ENCODE results near the gene HBA1. TPM values are rescaled to one million over a fixed set of nuclear protein-coding genes. Genes with fewer than 3 reads are reported as not detected.

The HBA1 gene
- total and polyA plus RNA-seq, 3 donors from 2014 or later: 11.7 to 24.0 TPM; not detected in 1

- 75 to 77% methylated on average over 4 of the region's 4 CpGs for WGBS, 2 donors
- H3K4me3 ChIP-seq: no peak overlapping the region
- no peaks in the 10 kb centered on the region for H3K27me3 ChIP-seq
- TF ChIP-seq CTCF (IDR thresholded peaks at IDR 0.05): no peak
- TF ChIP-seq POLR2A (IDR thresholded peaks at IDR 0.05): no peak
- no peaks in the 10 kb centered on the region for H3K4me1 ChIP-seq
- H3K36me3 ChIP-seq (ENCODE audit: low read depth, missing control alignments): no peaks in the 10 kb centered on the region
- H3K27ac ChIP-seq: no peak overlapping the region
- intact Hi-C loops (cut with DNase I; ENCODE audit: low total_unique reads): no loop called here
- DNase-seq: no peak
- H3K9me3 ChIP-seq: no peaks in the 10 kb centered on the region
Measured at GRCh38 chr16:220021-220420, 43.5 kb downstream of the HBA1 start.

Small RNA genes lying within 50 kb of the gene (small RNA-seq; reads per million reads assigned to genes)
- gene RF00019: 0 reads per million in 2 donors

Other genes starting within 250 kb of the HBA1 start
- gene POLR3K, start 123.1 kb upstream of the HBA1 start, total RNA-seq: 1 to 10 TPM; 2.4 to 3.0 TPM
- 6.5 TPM for gene POLR3K, start 123.1 kb upstream of the HBA1 start, polyA plus RNA-seq (ENCODE audit: insufficient read depth, low read depth, low replicate concordance)
- 10 to 100 TPM; 12.8 to 17.5 TPM for gene SNRNP25, start 122.9 kb upstream of the HBA1 start, total RNA-seq
- 26.9 TPM for gene SNRNP25, start 122.9 kb upstream of the HBA1 start, polyA plus RNA-seq (ENCODE audit: insufficient read depth, low read depth, low replicate concordance)
- 10 to 100 TPM; 18.3 to 22.5 TPM for gene RHBDF1, start 104.0 kb upstream of the HBA1 start, total RNA-seq
- gene RHBDF1, start 104.0 kb upstream of the HBA1 start, polyA plus RNA-seq (ENCODE audit: insufficient read depth, low read depth, low replicate concordance): 15.9 TPM
- gene MPG, start 98.5 kb upstream of the HBA1 start, total RNA-seq: 10 to 100 TPM; 44.8 to 61.7 TPM
- gene MPG, start 98.5 kb upstream of the HBA1 start, polyA plus RNA-seq (ENCODE audit: insufficient read depth, low read depth, low replicate concordance): 42.6 TPM
- 10 to 100 TPM; 57.5 to 57.8 TPM for gene NPRL3, start 38.0 kb upstream of the HBA1 start, total RNA-seq
- 73.4 TPM for gene NPRL3, start 38.0 kb upstream of the HBA1 start, polyA plus RNA-seq (ENCODE audit: insufficient read depth, low read depth, low replicate concordance)
- gene HBZ, start 24.0 kb upstream of the HBA1 start, total RNA-seq: 1 to 10 TPM; 1.1 to 9.0 TPM
- gene HBZ, start 24.0 kb upstream of the HBA1 start, polyA plus RNA-seq (ENCODE audit: insufficient read depth, low read depth, low replicate concordance): 3.7 TPM
- gene HBM, start 10.7 kb upstream of the HBA1 start, total RNA-seq: 1 to 10 TPM; 1.6 to 3.7 TPM
- gene HBM, start 10.7 kb upstream of the HBA1 start, polyA plus RNA-seq (ENCODE audit: insufficient read depth, low read depth, low replicate concordance): not detected
- gene HBA2, start 3.8 kb upstream of the HBA1 start, total RNA-seq: 10 to 100 TPM in 1 of 2 donors, 1 to 10 TPM in 1; 7.1 to 27.4 TPM
- gene HBA2, start 3.8 kb upstream of the HBA1 start, polyA plus RNA-seq (ENCODE audit: insufficient read depth, low read depth, low replicate concordance): 68.9 TPM
- 1 to 10 TPM; 4.2 to 4.3 TPM for gene HBQ1, start 3.8 kb downstream of the HBA1 start, total RNA-seq
- 1.3 TPM for gene HBQ1, start 3.8 kb downstream of the HBA1 start, polyA plus RNA-seq (ENCODE audit: insufficient read depth, low read depth, low replicate concordance)
- 100 to 1,000 TPM; 145 to 192 TPM for gene LUC7L, start 52.8 kb downstream of the HBA1 start, total RNA-seq
- gene LUC7L, start 52.8 kb downstream of the HBA1 start, polyA plus RNA-seq (ENCODE audit: insufficient read depth, low read depth, low replicate concordance): 81.1 TPM
- 100 to 1,000 TPM; 151 to 168 TPM for gene FAM234A, start 58.1 kb downstream of the HBA1 start, total RNA-seq
- 89.7 TPM for gene FAM234A, start 58.1 kb downstream of the HBA1 start, polyA plus RNA-seq (ENCODE audit: insufficient read depth, low read depth, low replicate concordance)
- 1 to 10 TPM; 1.2 to 2.9 TPM for gene RGS11, start 99.3 kb downstream of the HBA1 start, total RNA-seq
- gene RGS11, start 99.3 kb downstream of the HBA1 start, polyA plus RNA-seq (ENCODE audit: insufficient read depth, low read depth, low replicate concordance): 3.0 TPM
- gene ARHGDIG, start 103.9 kb downstream of the HBA1 start, total RNA-seq: 1 to 10 TPM; 6.6 to 7.7 TPM
- 2.9 TPM for gene ARHGDIG, start 103.9 kb downstream of the HBA1 start, polyA plus RNA-seq (ENCODE audit: insufficient read depth, low read depth, low replicate concordance)
- 1 to 10 TPM; 2.6 to 5.3 TPM for gene PDIA2, start 106.5 kb downstream of the HBA1 start, total RNA-seq
- 1.2 TPM for gene PDIA2, start 106.5 kb downstream of the HBA1 start, polyA plus RNA-seq (ENCODE audit: insufficient read depth, low read depth, low replicate concordance)
- gene AXIN1, start 176.0 kb downstream of the HBA1 start, total RNA-seq: 10 to 100 TPM; 30.6 to 32.0 TPM
- gene AXIN1, start 176.0 kb downstream of the HBA1 start, polyA plus RNA-seq (ENCODE audit: insufficient read depth, low read depth, low replicate concordance): 19.4 TPM
- gene MRPL28, start 193.9 kb downstream of the HBA1 start, total RNA-seq: 100 to 1,000 TPM; 108 to 119 TPM
- gene MRPL28, start 193.9 kb downstream of the HBA1 start, polyA plus RNA-seq (ENCODE audit: insufficient read depth, low read depth, low replicate concordance): 161 TPM
- gene PGAP6, start 205.3 kb downstream of the HBA1 start, total RNA-seq: 100 to 1,000 TPM; 261 to 265 TPM
- gene PGAP6, start 205.3 kb downstream of the HBA1 start, polyA plus RNA-seq (ENCODE audit: insufficient read depth, low read depth, low replicate concordance): 121 TPM
- gene NME4, start 220.5 kb downstream of the HBA1 start, total RNA-seq: 100 to 1,000 TPM in 1 of 2 donors, 10 to 100 TPM in 1; 87.5 to 107 TPM
- 79.2 TPM for gene NME4, start 220.5 kb downstream of the HBA1 start, polyA plus RNA-seq (ENCODE audit: insufficient read depth, low read depth, low replicate concordance)
- 10 to 100 TPM; 52.2 to 56.1 TPM for gene DECR2, start 225.2 kb downstream of the HBA1 start, total RNA-seq
- 33.2 TPM for gene DECR2, start 225.2 kb downstream of the HBA1 start, polyA plus RNA-seq (ENCODE audit: insufficient read depth, low read depth, low replicate concordance)
- gene RAB11FIP3, start 249.0 kb downstream of the HBA1 start, total RNA-seq: 100 to 1,000 TPM; 166 to 186 TPM
- gene RAB11FIP3, start 249.0 kb downstream of the HBA1 start, polyA plus RNA-seq (ENCODE audit: insufficient read depth, low read depth, low replicate concordance): 61.7 TPM

Data from testis (tissue), 3 donors.